GM23338 (cell line): Measurements from ENCODE around the gene SEMA5A.

ENCODE experiments used
- CREB1 ChIP-seq: fragments of 250-450 bp; sonication (Bioruptor Pico); IDR thresholded peaks from 2 replicates; pipeline ENCODE4 v1.5.0; 2020; ENCODE audit warnings: low read depth, mild to moderate bottlenecking, moderate library complexity
- EZH2 ChIP-seq: fragments of 200-600 bp; sonication (generic); IDR thresholded peaks from one replicate; pipeline ENCODE4 v1.8.0; 2017; ENCODE audit warnings: antibody characterized with exemption, mild to moderate bottlenecking, low read depth; ENCODE audit not compliant: unreplicated experiment
- POLR2AphosphoS5 ChIP-seq: IDR thresholded peaks from 2 replicates; pipeline ENCODE4 v1.6.1; 2016; ENCODE audit warnings: antibody characterized with exemption, low read depth
- TF ChIP-seq, protein P1 (sequence below), 2 experiments: fragments of 200-600 bp in 1 of 2; sonication (generic) in 1 of 2; conservative IDR thresholded peaks; 2 replicates each; pipeline versions ENCODE4 v1.5.1 to v1.6.1; 2016 to 2017; ENCODE audit warnings: antibody characterized with exemption in 2 of 2, low read depth in 2 of 2, mild to moderate bottlenecking in 2 of 2, moderate library complexity in 1 of 2

DNA sequence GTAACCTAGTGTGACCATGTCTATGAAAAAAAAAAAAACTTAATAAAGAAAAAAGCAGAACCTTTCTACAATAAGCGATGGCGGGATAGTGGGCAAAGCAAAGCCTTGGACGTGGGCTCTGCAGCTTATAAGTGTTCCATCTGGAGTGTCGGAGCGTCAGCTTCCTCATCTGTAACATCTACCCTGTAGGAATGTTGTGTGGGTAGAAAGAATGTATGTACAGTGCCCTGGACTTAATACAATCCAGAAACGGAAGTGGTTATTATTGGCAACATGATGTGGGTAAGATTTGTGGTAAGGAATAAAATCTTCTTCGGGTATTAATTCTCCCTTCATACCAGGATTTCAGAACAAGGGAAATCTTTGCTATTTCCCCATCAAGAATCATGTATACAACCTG, 66.5 kb downstream of the SEMA5A start:
- TF ChIP-seq, protein P1, sequence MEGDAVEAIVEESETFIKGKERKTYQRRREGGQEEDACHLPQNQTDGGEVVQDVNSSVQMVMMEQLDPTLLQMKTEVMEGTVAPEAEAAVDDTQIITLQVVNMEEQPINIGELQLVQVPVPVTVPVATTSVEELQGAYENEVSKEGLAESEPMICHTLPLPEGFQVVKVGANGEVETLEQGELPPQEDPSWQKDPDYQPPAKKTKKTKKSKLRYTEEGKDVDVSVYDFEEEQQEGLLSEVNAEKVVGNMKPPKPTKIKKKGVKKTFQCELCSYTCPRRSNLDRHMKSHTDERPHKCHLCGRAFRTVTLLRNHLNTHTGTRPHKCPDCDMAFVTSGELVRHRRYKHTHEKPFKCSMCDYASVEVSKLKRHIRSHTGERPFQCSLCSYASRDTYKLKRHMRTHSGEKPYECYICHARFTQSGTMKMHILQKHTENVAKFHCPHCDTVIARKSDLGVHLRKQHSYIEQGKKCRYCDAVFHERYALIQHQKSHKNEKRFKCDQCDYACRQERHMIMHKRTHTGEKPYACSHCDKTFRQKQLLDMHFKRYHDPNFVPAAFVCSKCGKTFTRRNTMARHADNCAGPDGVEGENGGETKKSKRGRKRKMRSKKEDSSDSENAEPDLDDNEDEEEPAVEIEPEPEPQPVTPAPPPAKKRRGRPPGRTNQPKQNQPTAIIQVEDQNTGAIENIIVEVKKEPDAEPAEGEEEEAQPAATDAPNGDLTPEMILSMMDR (conservative IDR thresholded peaks at IDR 0.05; ENCODE audit: low read depth in 2 of 2) = no peak
- TF ChIP-seq EZH2 (no peak), CREB1 (CRISPR knock-in tag) (no peak), POLR2AphosphoS5 (no peak)
